NCI-H2107 (cell line): Measurements from ENCODE around the gene PAGR1.

Source experiments
- DNase-seq: peaks from one replicate; lab custom pipeline; 2025; lab: John Stamatoyannopoulos, UW

Gene PAGR1

GRCh38 chr16:29837841-29838240 is 21.9 kb downstream of the PAGR1 start:
- no peak for DNase-seq

GRCh38 chr16:29839822-29840221 is 23.9 kb downstream of the PAGR1 start:
- DNase-seq: no peak

GRCh38 chr16:29840240-29840639 is 24.3 kb downstream of the PAGR1 start:
- no peak for DNase-seq

- no peak for DNase-seq
Measured at GRCh38 chr16:29841631-29842030, 25.7 kb downstream of the PAGR1 start.

GRCh38 chr16:29842732-29843346 is 26.9 kb downstream of the PAGR1 start:
- DNase-seq: no peak

GRCh38 chr16:29843931-29844330 is 28.0 kb downstream of the PAGR1 start:
- DNase-seq: no peak

- DNase-seq: no peak
Measured at GRCh38 chr16:29844575-29845331, 28.8 kb downstream of the PAGR1 start.

GRCh38 chr16:29845656-29846055 is 29.7 kb downstream of the PAGR1 start:
- DNase-seq: no peak

- DNase-seq: peak; percentile 67
Measured at GRCh38 chr16:29848420-29849297, 32.7 kb downstream of the PAGR1 start.

GRCh38 chr16:29849505-29849904 is 33.6 kb downstream of the PAGR1 start:
- DNase-seq: no peak

- no peak for DNase-seq
Measured at GRCh38 chr16:29850998-29851397, 35.0 kb downstream of the PAGR1 start.

- no peak for DNase-seq
Measured at GRCh38 chr16:29852654-29853053, 36.7 kb downstream of the PAGR1 start.

GRCh38 chr16:29854520-29855100 is 38.7 kb downstream of the PAGR1 start:
- no peak for DNase-seq

- DNase-seq: no peak
Measured at GRCh38 chr16:29857133-29857760, 41.3 kb downstream of the PAGR1 start.

GRCh38 chr16:29858149-29858849 is 42.3 kb downstream of the PAGR1 start:
- DNase-seq: no peak

- no peak for DNase-seq
Measured at GRCh38 chr16:29858974-29859373, 43.0 kb downstream of the PAGR1 start.

GRCh38 chr16:29860218-29860617 is 44.3 kb downstream of the PAGR1 start:
- DNase-seq: no peak

- DNase-seq: no peak
Measured at GRCh38 chr16:29862383-29862883, 46.5 kb downstream of the PAGR1 start.

GRCh38 chr16:29862884-29863668 is 47.1 kb downstream of the PAGR1 start, which contains the start of gene CDIPT:
Gene CDIPT, minus strand, starts transcription at chr16:29863226. Its CDS starts 369 bp downstream, at chr16:29862857.
- peak; percentile 87 for DNase-seq

- DNase-seq: no peak
Measured at GRCh38 chr16:29863669-29863984, 47.7 kb downstream of the PAGR1 start.
